Measurements from ENCODE around the gene XAGE1A.
"Not testable (repeated sequence)": the region's sequence is repeated elsewhere in the genome, so short reads cannot be mapped to it uniquely, and the experiment has no call there.

Gene XAGE1A

GRCh38 chrX:52495545-52496418, at the start of gene XAGE1A:
Gene XAGE1A (plus strand): TSS chrX:52495808. CDS start chrX:52497362, 1,554 bp downstream.
- not testable (repeated sequence) for DNase-seq

- not testable (repeated sequence) for DNase-seq
These were observed 43.6 kb upstream of the XAGE1A start for GRCh38 chrX:52452031-52452430.

GRCh38 chrX:52471301-52471700, 24.3 kb upstream of the XAGE1A start:
- not testable (repeated sequence) for DNase-seq

GRCh38 chrX:52496419-52496772, 788 bp downstream of the XAGE1A start:
- not testable (repeated sequence) for DNase-seq

- not testable (repeated sequence) for DNase-seq
These were observed 5.8 kb downstream of the XAGE1A start for GRCh38 chrX:52501362-52501761.

- no peak for DNase-seq
These were observed 8.9 kb downstream of the XAGE1A start for GRCh38 chrX:52504551-52504950.

- no peak for DNase-seq
These were observed 11.7 kb downstream of the XAGE1A start for GRCh38 chrX:52507331-52507730.

- no peak for DNase-seq
These were observed 14.3 kb downstream of the XAGE1A start for GRCh38 chrX:52509916-52510315.

GRCh38 chrX:52511126-52511525, 15.5 kb downstream of the XAGE1A start:
- not testable (repeated sequence) for DNase-seq

- DNase-seq: not testable (repeated sequence)
These were observed 20.7 kb downstream of the XAGE1A start for GRCh38 chrX:52516110-52516986.

GRCh38 chrX:52516987-52517325, 21.3 kb downstream of the XAGE1A start, which contains the start of gene XAGE1B:
Gene XAGE1B (minus strand): TSS chrX:52517063. CDS start chrX:52515527, 1,536 bp downstream.
- DNase-seq: not testable (repeated sequence)

GRCh38 chrX:52541051-52541450, 45.4 kb downstream of the XAGE1A start:
- not testable (repeated sequence) for DNase-seq

GRCh38 chrX:52542311-52542710, 46.7 kb downstream of the XAGE1A start:
- no peak for DNase-seq

GRCh38 chrX:52544147-52544840, 48.7 kb downstream of the XAGE1A start:
- no peak for DNase-seq

- not testable (repeated sequence) for DNase-seq
These were observed 53.2 kb downstream of the XAGE1A start for GRCh38 chrX:52548769-52549168.
